Lower lobe of right lung (tissue), 2 donors: ENCODE measurements around the gene CENPE. TPM values are rescaled to one million over a fixed set of nuclear protein-coding genes. Genes with fewer than 3 reads are reported as not detected.

ENCODE experiments used
- ATAC-seq, 2 donors: fragments of 200-7000 bp; cut with Tn5 transposase; one replicate each; pipeline ENCODE4 v1.9.1; 2020 to 2022; ENCODE audit warnings: mild to moderate bottlenecking in 2 of 2, moderate library complexity in 2 of 2
- DNase-seq: peaks from one replicate; pipeline ENCODE4 v3.0.0-alpha.2; 2020
- H3K27ac ChIP-seq: fragments of 200-600 bp; one replicate; pipeline ENCODE4 v1.8.0; 2022
- H3K27me3 ChIP-seq: fragments of 200-600 bp; one replicate; pipeline ENCODE4 v1.8.0; 2022; ENCODE audit warnings: low read depth
- H3K36me3 ChIP-seq: fragments of 200-600 bp; one replicate; pipeline ENCODE4 v1.8.0; 2022; ENCODE audit warnings: mild to moderate bottlenecking
- H3K4me1 ChIP-seq: fragments of 200-600 bp; one replicate; pipeline ENCODE4 v1.8.0; 2022
- H3K4me3 ChIP-seq: fragments of 200-600 bp; one replicate; pipeline ENCODE4 v1.8.0; 2022; ENCODE audit warnings: mild to moderate bottlenecking
- H3K9me3 ChIP-seq: fragments of 200-600 bp; one replicate; pipeline ENCODE4 v1.8.0; 2022
- intact Hi-C: fragments of 100-400 bp; cut with DNase I; formaldehyde crosslinking; loops from one replicate; pipeline ENCODE4 v1.11.0; 2022
- total RNA-seq: library from RNA; stranded (reverse); fragmentation: NEBNext Ultra II Directional; extraction: Animal tissue kit (Norgen Biotek cat#: 25700); gene quantifications from one replicate; pipeline ENCODE4 v1.2.1, GENCODE V29; 2021
- TF ChIP-seq, protein P1 (sequence below): fragments of 200-600 bp; IDR thresholded peaks from one replicate; pipeline ENCODE4 v1.8.0; 2022; ENCODE audit warnings: antibody characterized with exemption, mild to moderate bottlenecking
- donor health status: DM: no; HTN: yes; CAD: no; lungs with severe emphysema.

CENPE gene
- total RNA-seq, 1 donor from 2014 or later = 3.4 TPM

DNA sequence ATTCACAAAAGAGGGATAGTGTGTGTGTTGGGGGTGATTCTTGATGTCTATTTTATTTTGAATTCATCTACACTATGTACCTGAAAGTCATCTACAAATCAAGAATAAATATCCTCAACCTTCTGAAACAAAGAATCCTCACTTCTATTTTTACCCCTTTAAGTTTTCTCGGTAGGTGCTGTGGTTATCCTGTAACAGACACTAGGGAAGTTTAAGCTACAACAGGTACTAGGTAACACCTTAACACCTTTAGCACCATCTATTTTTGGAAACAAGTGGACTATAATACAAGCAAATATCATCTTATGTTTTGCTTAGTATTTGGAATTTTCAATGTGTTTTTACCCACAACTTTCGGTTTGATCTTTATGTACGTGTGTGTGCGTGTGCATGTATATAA lies 86.5 kb downstream of the CENPE start:
- H3K4me1 ChIP-seq = no peaks in the 10 kb centered on the region
- TF ChIP-seq, protein P1, sequence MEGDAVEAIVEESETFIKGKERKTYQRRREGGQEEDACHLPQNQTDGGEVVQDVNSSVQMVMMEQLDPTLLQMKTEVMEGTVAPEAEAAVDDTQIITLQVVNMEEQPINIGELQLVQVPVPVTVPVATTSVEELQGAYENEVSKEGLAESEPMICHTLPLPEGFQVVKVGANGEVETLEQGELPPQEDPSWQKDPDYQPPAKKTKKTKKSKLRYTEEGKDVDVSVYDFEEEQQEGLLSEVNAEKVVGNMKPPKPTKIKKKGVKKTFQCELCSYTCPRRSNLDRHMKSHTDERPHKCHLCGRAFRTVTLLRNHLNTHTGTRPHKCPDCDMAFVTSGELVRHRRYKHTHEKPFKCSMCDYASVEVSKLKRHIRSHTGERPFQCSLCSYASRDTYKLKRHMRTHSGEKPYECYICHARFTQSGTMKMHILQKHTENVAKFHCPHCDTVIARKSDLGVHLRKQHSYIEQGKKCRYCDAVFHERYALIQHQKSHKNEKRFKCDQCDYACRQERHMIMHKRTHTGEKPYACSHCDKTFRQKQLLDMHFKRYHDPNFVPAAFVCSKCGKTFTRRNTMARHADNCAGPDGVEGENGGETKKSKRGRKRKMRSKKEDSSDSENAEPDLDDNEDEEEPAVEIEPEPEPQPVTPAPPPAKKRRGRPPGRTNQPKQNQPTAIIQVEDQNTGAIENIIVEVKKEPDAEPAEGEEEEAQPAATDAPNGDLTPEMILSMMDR = no peak
- no peaks in the 10 kb centered on the region for H3K27me3 ChIP-seq
- H3K9me3 ChIP-seq = no peaks in the 10 kb centered on the region
- intact Hi-C loops = no loop called here
- ATAC-seq (no peak), DNase-seq (no peak)
- H3K4me3 ChIP-seq = no peak overlapping the region
- H3K36me3 ChIP-seq = no peaks in the 10 kb centered on the region
- H3K27ac ChIP-seq = no peak overlapping the region

DNA sequence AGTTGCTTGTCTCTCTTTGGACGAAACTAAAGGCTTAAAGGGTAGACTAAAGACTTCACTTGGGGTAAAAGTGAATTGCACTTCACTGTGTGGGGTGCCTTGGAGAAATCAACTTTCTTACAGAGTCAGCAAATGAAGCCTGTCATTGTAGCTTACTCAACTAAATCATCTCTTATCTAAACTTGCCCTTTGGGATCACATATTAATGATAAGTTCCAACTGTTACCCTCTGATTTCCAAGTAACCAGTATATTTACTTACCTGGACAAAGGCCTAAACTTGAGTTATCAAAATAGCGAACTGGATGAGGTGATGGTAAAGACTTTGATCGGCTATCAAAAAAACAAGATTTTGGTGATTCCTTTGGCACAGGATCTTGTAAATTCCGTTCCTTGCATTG lies 89.6 kb downstream of the CENPE start:
- Histone ChIP-seq H3K27ac (no peak overlapping the region), H3K4me1 (no peaks in the 10 kb centered on the region), H3K4me3 (no peak overlapping the region), H3K36me3 (no peaks in the 10 kb centered on the region), H3K27me3 (no peaks in the 10 kb centered on the region), H3K9me3 (no peaks in the 10 kb centered on the region)
- TF ChIP-seq, protein P1 = no peak
- no peak for DNase-seq
- no peak for ATAC-seq
- intact Hi-C loops = no loop called here

DNA sequence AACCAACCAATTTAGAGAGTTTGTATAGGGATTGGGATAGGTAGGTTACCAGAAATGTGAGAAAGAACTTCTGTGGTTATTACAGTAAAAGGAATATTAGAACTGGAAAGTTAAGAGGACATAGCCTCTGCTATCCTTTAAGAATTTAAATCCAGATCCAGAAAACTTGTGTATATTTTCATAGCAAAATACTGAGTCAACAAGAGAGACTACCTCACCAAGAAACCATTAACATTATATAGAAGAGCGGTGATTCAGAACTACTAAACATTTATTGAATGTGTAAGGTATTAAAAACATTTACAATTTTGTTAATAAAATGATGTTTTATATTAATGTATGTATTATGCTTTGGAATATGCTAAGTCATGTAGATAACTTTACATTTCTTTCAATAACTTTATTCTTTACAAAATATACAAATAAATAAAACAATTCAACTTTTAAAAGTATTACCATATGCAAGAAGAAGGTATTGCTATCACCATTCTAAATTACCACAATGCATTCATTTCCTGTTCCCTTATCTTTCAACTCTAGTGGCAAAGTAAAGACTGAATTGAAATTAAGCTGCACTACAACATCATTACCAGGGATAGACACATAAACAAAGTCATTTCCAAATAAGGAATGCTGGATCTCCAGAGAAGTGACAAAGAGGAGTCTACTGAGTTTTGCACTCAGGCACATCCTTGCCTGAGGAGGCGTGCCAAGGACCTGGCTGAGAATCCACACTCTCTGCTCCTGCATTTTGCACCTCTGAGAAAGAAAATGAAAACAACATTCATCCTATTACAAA lies 92.4 kb downstream of the CENPE start:
- H3K27me3 ChIP-seq = no peaks in the 10 kb centered on the region
- H3K4me1 ChIP-seq = no peaks in the 10 kb centered on the region
- no peaks in the 10 kb centered on the region for H3K9me3 ChIP-seq
- H3K4me3 ChIP-seq = no peak overlapping the region
- H3K27ac ChIP-seq = no peak overlapping the region
- intact Hi-C loops = no loop called here
- ATAC-seq = no peak
- H3K36me3 ChIP-seq = no peaks in the 10 kb centered on the region
- DNase-seq = no peak
- TF ChIP-seq, protein P1 = no peak

DNA sequence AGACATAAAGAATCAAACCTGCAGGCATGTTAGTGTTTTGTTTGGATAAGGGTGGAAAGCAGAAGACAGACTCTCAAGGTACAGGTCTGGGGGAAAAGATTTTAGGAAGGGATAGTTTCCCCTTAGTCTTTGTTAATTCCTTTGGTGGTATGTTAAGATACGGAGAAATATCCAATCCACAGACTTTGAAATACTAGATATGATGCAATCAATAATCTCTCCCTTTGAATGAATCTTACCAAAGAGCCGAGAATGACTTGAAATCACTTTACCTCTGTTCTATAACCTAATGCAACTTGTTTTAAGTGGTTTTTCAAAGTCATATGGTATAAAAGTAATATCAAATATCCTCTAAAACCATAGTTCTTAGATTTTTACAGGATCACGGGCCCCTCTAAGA lies 93.3 kb downstream of the CENPE start:
- H3K36me3 ChIP-seq = no peaks in the 10 kb centered on the region
- no peaks in the 10 kb centered on the region for H3K4me1 ChIP-seq
- no peak overlapping the region for H3K4me3 ChIP-seq
- H3K9me3 ChIP-seq = no peaks in the 10 kb centered on the region
- no peak overlapping the region for H3K27ac ChIP-seq
- TF ChIP-seq, protein P1 = no peak
- intact Hi-C loops = no loop called here
- DNase-seq (no peak), ATAC-seq (no peak)
- no peaks in the 10 kb centered on the region for H3K27me3 ChIP-seq

DNA sequence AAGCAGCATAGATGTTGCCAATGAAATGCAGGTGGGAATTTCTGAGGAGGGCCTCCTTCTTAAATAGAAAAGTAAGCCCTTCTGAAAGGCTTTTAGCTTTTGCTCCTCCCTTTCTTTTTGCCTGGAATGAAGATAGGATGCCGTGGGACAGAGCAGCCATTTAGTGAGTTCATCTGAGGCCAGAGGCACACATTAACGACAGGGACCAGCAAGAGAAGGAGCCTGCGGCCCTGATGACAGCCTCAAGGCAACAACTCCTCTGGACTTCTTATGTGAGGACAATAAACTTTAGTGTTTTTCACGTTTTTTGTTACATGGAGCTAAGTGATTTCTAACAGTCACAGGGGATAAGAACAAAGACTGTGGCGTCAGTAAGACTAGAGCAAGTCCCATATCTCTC lies 97.5 kb downstream of the CENPE start:
- Histone ChIP-seq H3K9me3 (no peaks in the 10 kb centered on the region), H3K27ac (no peak overlapping the region), H3K36me3 (no peaks in the 10 kb centered on the region), H3K4me3 (no peak overlapping the region), H3K4me1 (peaks cover 24% of the 10 kb centered on the region), H3K27me3 (no peaks in the 10 kb centered on the region)
- DNase-seq (no peak), ATAC-seq (no peak)
- TF ChIP-seq, protein P1 = no peak
- intact Hi-C loops = no loop called here
